Neural cell (in vitro differentiated cells): Measurements from ENCODE around the gene MIB1.

Experiments
- EP300 ChIP-seq: fragments of 450-650 bp; conservative IDR thresholded peaks from 2 replicates; pipeline ENCODE4 v1.6.1; 2014; ENCODE audit warnings: antibody characterized with exemption, mild to moderate bottlenecking, moderate library complexity; ENCODE audit not compliant: poor library complexity, severe bottlenecking
- EZH2 ChIP-seq: fragments of 200-600, 300-800 bp; shearing (Covaris generic), sonication (generic); IDR thresholded peaks from 2 replicates; pipeline ENCODE4 v1.6.1; 2014; ENCODE audit warnings: antibody characterized with exemption, low read length, borderline replicate concordance, mild to moderate bottlenecking; ENCODE audit not compliant: insufficient read depth, poor library complexity, severe bottlenecking

- TF ChIP-seq EZH2 (no peak), EP300 (no peak)
Observed at GRCh38 chr18:21774722-21775121, 34.1 kb downstream of the MIB1 start.
